Activated naive CD4-positive, alpha-beta T cell treated with anti-CD3 and anti-CD28 coated beads, Interleukin-2, amount 50 U/mL, for 16 hours (primary cell): ENCODE results near the gene CDNF.

Experiments
- DNase-seq: peaks from one replicate; pipeline ENCODE4 v3.0.0-alpha.2; 2020

Gene CDNF

GRCh38 chr10:14784459-14785055 is 53.3 kb downstream of the CDNF start:
- no peak for DNase-seq

GRCh38 chr10:14782691-14783363 is 55.0 kb downstream of the CDNF start:
- no peak for DNase-seq

GRCh38 chr10:14781763-14782162 is 56.1 kb downstream of the CDNF start:
- no peak for DNase-seq

GRCh38 chr10:14779001-14779651 is 58.7 kb downstream of the CDNF start:
- DNase-seq: no peak

- DNase-seq: no peak
Observed at GRCh38 chr10:14776546-14776945, 61.3 kb downstream of the CDNF start.

GRCh38 chr10:14775656-14776055 is 62.2 kb downstream of the CDNF start:
- DNase-seq: no peak

GRCh38 chr10:14774797-14775196 is 63.0 kb downstream of the CDNF start, which contains the start of gene FAM107B:
Gene FAM107B, minus strand, starts transcription at chr10:14774897. Its CDS starts 234 bp downstream, at chr10:14774663.
- no peak for DNase-seq

- DNase-seq: no peak
Observed at GRCh38 chr10:14774214-14774580, 63.6 kb downstream of the CDNF start.

GRCh38 chr10:14773551-14774213 is 64.2 kb downstream of the CDNF start:
- DNase-seq: no peak

GRCh38 chr10:14772399-14772798 is 65.4 kb downstream of the CDNF start:
- no peak for DNase-seq

- no peak for DNase-seq
Observed at GRCh38 chr10:14770927-14771326, 66.9 kb downstream of the CDNF start.
